ENCODE results near the gene NUTF2.
"Not testable (repeated sequence)": the region's sequence is repeated elsewhere in the genome, so short reads cannot be mapped to it uniquely, and the experiment has no call there.

Gene NUTF2

GRCh38 chr16:67841198-67841815 lies 5.4 kb upstream of the NUTF2 start:
- no peak for DNase-seq

- peak; percentile 90 to 100 (median 94) for DNase-seq
These were observed 4.8 kb upstream of the NUTF2 start, which contains the start of gene THAP11 for GRCh38 chr16:67841816-67842508. TSS of gene THAP11 (plus strand) at chr16:67842320. CDS start at chr16:67842555, 235 bp downstream.

GRCh38 chr16:67842509-67843342 lies 4.0 kb upstream of the NUTF2 start:
- peak; percentile 59 to 88 (median 76) for DNase-seq

- no peak for DNase-seq
These were observed 3.4 kb upstream of the NUTF2 start for GRCh38 chr16:67843343-67843765.

GRCh38 chr16:67844497-67844896 lies 2.2 kb upstream of the NUTF2 start:
- DNase-seq: no peak

GRCh38 chr16:67845291-67846062 lies 1.3 kb upstream of the NUTF2 start:
- no peak for DNase-seq

- DNase-seq: no peak
These were observed 742 bp upstream of the NUTF2 start for GRCh38 chr16:67846063-67846319.

- DNase-seq: peak in 1 of 6 experiments; percentile 78
These were observed 530 bp downstream of the NUTF2 start, which contains the start of gene CENPT for GRCh38 chr16:67847064-67847861. TSS of gene CENPT (minus strand) at chr16:67847693. CDS start at chr16:67833859, 13,834 bp downstream.

- no peak for DNase-seq
These were observed 1.4 kb downstream of the NUTF2 start for GRCh38 chr16:67848118-67848517.

- no peak for DNase-seq
These were observed 6.9 kb downstream of the NUTF2 start for GRCh38 chr16:67853670-67854069.

- no peak for DNase-seq
These were observed 9.1 kb downstream of the NUTF2 start for GRCh38 chr16:67855789-67856188.

- DNase-seq: no peak
These were observed 10.3 kb downstream of the NUTF2 start for GRCh38 chr16:67856927-67857546.

GRCh38 chr16:67857547-67858233 lies 11.0 kb downstream of the NUTF2 start:
- DNase-seq: no peak

GRCh38 chr16:67858500-67858899 lies 11.8 kb downstream of the NUTF2 start:
- no peak for DNase-seq

- no peak for DNase-seq
These were observed 14.1 kb downstream of the NUTF2 start for GRCh38 chr16:67860589-67861398.

- no peak for DNase-seq
These were observed 15.1 kb downstream of the NUTF2 start for GRCh38 chr16:67861877-67862276.

GRCh38 chr16:67862623-67863583 lies 16.2 kb downstream of the NUTF2 start:
- DNase-seq: no peak

GRCh38 chr16:67864044-67864443 lies 17.3 kb downstream of the NUTF2 start:
- DNase-seq: not testable (repeated sequence)

- no peak for DNase-seq
These were observed 17.9 kb downstream of the NUTF2 start for GRCh38 chr16:67864594-67864993.

Data from stimulated activated naive CD4-positive, alpha-beta T cell (primary cell).